Naive thymus-derived CD8-positive, alpha-beta T cell (primary cell): ENCODE data around the gene ZNF816. TPM values are rescaled to one million over a fixed set of nuclear protein-coding genes. Genes with fewer than 3 reads are reported as not detected.
"Not testable (repeated sequence)": the region's sequence is repeated elsewhere in the genome, so short reads cannot be mapped to it uniquely, and the experiment has no call there.

Experiments used
- ATAC-seq, 2 donors: fragments of 150-1000 bp; cut with Tn5 transposase in 1 of 2; sonication (Bioruptor Pico), chemical (Tn5 transposase) in 1 of 2; 1 replicate in 1 of 2; 2 replicates in 1 of 2; pipeline ENCODE4 v1.10.0; 2021; ENCODE audit warnings: mild to moderate bottlenecking in 2 of 2, moderate library complexity in 2 of 2
- POLR2A ChIA-PET: fragments of 350-600 bp; sonication (Branson Sonifier 250); formaldehyde crosslinking; loops from one replicate; lab custom pipeline; 2021; ENCODE audit warnings: antibody characterized with exemption; lab: Charles Lee
- DNase-seq, 10 donors: peaks; one replicate each; pipeline versions ENCODE4 v3.0.0 to v3.0.0-alpha.2; 2020 to 2022
- H3K27ac Mint-ChIP-seq, 10 donors: one replicate each; pipeline ENCODE4 v1.8.0; 2020 to 2022; ENCODE audit warnings: mild to moderate bottlenecking in 10 of 10, mixed read lengths in 10 of 10, moderate library complexity in 4 of 10, inconsistent platforms in 1 of 10
- H3K27me3 Mint-ChIP-seq, 5 donors: one replicate each; pipeline ENCODE4 v1.8.0; 2021 to 2022; ENCODE audit warnings: mixed read lengths in 5 of 5
- H3K36me3 Mint-ChIP-seq, 3 donors: one replicate each; pipeline ENCODE4 v1.8.0; 2020 to 2022; ENCODE audit warnings: mixed read lengths in 3 of 3, mild to moderate bottlenecking in 2 of 3, inconsistent platforms in 1 of 3
- H3K4me1 Mint-ChIP-seq, 4 donors: one replicate each; pipeline ENCODE4 v1.8.0; 2021 to 2022; ENCODE audit warnings: mixed read lengths in 4 of 4
- H3K4me3 Mint-ChIP-seq, 10 donors: one replicate each; pipeline ENCODE4 v1.8.0; 2020 to 2022; ENCODE audit warnings: mild to moderate bottlenecking in 10 of 10, mixed read lengths in 10 of 10, moderate library complexity in 6 of 10, inconsistent platforms in 1 of 10
- H3K9me3 Mint-ChIP-seq, 9 donors: one replicate each; pipeline ENCODE4 v1.8.0; 2020 to 2022; ENCODE audit warnings: mixed read lengths in 9 of 9, mild to moderate bottlenecking in 3 of 9, inconsistent platforms in 1 of 9, moderate library complexity in 1 of 9
- polyA plus RNA-seq, 3 donors: library from polyadenylated mRNA; unstranded; fragments of 300-500 nt; fragmentation: Illumina TruSeq; gene quantifications; one replicate each; pipeline ENCODE4 v1.2.3, GENCODE V29; 2021
- total RNA-seq, 8 experiments: library from RNA in 2 of 8; stranded (reverse) in 2 of 8; gene quantifications; one replicate each; pipeline ENCODE4 v1.2.3 and lab custom pipeline; 2021 to 2026

The ZNF816 gene
- total and polyA plus RNA-seq, 5 experiments from 2014 or later = 5.0 to 21.6 (median 15.4) TPM

DNA sequence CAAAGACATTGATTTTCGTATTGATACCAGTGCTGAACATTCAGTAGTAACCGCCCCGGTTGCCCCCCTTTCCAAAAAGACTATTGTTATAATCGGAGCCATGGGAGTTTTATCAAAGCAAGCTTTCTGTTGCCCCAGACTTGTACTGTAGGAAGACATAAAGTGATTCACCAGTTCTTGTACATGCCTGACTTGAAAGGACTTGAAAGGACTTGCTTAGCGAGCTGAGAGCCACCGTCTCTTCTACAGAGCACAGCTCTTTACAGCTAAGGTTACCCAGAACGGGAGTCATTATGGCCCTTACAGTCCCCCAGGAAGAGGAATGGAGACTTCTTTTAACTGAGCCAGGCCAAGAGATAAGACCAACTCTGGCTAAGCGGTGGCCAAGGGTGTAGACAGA lies 5.1 kb downstream of the ZNF816 start:
- DNase-seq (no peak), ATAC-seq (no peak)
- Mint-ChIP-seq H3K4me3 (peak overlapping the region in 1 of 10 donors; percentile 38), H3K36me3 (peaks cover 65 to 86% (median 79%) of the 10 kb centered on the region in 3 donors), H3K9me3 (peaks cover 13 to 89% (median 34%) of the 10 kb centered on the region in 9 donors), H3K4me1 (peaks cover 3 to 21% (median 13%) of the 10 kb centered on the region in 4 donors), H3K27ac (no peak overlapping the region), H3K27me3 (no peaks in the 10 kb centered on the region)
- POLR2A ChIA-PET = no interaction called here

DNA sequence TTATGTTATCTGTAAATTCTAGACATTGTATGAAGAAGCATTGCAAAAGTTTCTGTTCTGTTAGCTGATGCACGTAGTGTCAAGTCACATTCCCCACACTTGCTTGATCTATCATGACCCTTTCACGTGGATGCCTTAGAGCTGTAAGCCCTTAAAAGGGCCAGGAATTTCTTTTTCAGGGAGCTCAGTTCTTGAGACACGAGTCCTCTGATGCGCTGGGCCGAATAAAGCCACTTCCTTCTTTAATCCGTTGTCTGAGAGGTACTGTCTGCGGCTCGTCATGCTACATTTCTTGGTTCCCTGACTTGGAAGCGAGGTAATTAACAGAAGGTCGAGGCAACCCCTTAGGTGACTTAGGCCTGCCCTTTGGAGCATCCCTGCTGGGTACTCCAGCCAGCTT lies 5.8 kb downstream of the ZNF816 start:
- POLR2A ChIA-PET = interaction anchor here (1.4 kb wide), 1 partner anchor 14 kb away, joined by 3 read pairs; no protein-coding TSS in a partner anchor
- peaks cover 71 to 93% (median 86%) of the 10 kb centered on the region in 3 donors for H3K36me3 Mint-ChIP-seq
- peaks cover 13 to 95% (median 40%) of the 10 kb centered on the region in 9 donors for H3K9me3 Mint-ChIP-seq
- H3K27ac Mint-ChIP-seq = no peak overlapping the region
- no peak for ATAC-seq
- no peaks in the 10 kb centered on the region for H3K27me3 Mint-ChIP-seq
- H3K4me3 Mint-ChIP-seq = no peak overlapping the region
- H3K4me1 Mint-ChIP-seq = peaks cover 0 to 15% (median 9%) of the 10 kb centered on the region in 4 donors
- no peak for DNase-seq

DNA sequence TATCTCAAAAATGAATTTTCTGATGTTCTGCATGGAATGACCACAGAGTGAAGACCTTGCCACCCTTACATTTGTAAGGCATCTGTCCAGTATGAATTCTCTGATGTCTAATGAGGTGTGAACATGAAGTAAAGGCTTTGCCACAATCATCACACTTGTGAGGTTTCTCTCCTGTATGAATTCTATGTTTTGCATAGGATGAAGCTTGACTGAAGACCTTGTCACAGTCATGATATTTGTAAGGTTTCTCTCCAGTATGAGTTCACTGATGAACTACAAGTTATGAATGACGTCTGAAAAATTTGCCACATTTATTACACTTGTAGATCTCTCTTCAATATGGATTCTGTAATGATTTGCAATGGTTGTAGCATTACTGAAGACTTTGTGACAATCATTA lies 13.3 kb downstream of the ZNF816 start:
- H3K27me3 Mint-ChIP-seq = no peaks in the 10 kb centered on the region
- ATAC-seq = no peak
- peaks cover 39 to 63% (median 44%) of the 10 kb centered on the region in 3 donors for H3K36me3 Mint-ChIP-seq
- H3K4me3 Mint-ChIP-seq = no peak overlapping the region
- POLR2A ChIA-PET = no interaction called here
- H3K27ac Mint-ChIP-seq = no peak overlapping the region
- no peaks in the 10 kb centered on the region for H3K4me1 Mint-ChIP-seq
- DNase-seq = no peak
- H3K9me3 Mint-ChIP-seq = peaks cover 0 to 93% (median 40%) of the 10 kb centered on the region in 9 donors

DNA sequence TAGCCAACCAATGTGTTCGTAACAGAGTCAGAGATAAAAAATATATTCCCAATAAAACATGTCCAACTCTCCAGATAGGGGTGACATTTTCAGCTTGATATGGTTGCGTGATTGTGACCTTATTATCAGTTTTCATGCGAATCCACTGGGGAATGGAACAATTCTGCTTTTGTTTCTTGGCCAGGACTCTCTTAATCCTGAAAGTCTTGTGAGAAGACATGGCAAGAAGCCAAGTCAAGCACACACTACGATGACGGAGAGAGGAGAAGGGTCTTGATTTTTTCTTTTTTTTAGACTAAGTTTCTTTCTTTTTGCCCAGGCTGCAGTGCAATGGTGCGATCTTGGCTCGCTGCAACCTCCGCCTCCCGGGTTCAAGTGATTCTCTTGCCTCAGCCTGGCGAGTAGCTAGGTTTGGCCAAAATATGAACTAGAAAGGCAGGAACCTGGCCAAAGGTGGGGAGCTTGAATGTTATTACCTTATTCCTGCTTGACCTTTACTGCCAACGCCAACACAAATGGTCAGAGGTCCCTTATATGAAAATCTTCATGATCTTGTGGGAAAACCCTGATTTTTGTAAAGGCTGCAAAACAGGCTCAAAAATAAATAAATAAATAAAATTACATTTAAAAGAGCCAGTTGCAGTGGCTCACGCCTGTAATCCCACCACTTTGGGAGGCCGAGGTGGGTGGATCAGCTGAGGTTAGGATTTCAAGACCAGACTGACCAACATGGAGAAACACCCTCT lies 14.5 kb downstream of the ZNF816 start:
- Mint-ChIP-seq H3K27ac (no peak overlapping the region), H3K27me3 (no peaks in the 10 kb centered on the region), H3K4me1 (no peaks in the 10 kb centered on the region), H3K9me3 (peaks cover 0 to 88% (median 37%) of the 10 kb centered on the region in 9 donors), H3K4me3 (no peak overlapping the region), H3K36me3 (peaks cover 35 to 58% (median 36%) of the 10 kb centered on the region in 3 donors)
- POLR2A ChIA-PET = no interaction called here
- DNase-seq = no peak
- no peak for ATAC-seq

DNA sequence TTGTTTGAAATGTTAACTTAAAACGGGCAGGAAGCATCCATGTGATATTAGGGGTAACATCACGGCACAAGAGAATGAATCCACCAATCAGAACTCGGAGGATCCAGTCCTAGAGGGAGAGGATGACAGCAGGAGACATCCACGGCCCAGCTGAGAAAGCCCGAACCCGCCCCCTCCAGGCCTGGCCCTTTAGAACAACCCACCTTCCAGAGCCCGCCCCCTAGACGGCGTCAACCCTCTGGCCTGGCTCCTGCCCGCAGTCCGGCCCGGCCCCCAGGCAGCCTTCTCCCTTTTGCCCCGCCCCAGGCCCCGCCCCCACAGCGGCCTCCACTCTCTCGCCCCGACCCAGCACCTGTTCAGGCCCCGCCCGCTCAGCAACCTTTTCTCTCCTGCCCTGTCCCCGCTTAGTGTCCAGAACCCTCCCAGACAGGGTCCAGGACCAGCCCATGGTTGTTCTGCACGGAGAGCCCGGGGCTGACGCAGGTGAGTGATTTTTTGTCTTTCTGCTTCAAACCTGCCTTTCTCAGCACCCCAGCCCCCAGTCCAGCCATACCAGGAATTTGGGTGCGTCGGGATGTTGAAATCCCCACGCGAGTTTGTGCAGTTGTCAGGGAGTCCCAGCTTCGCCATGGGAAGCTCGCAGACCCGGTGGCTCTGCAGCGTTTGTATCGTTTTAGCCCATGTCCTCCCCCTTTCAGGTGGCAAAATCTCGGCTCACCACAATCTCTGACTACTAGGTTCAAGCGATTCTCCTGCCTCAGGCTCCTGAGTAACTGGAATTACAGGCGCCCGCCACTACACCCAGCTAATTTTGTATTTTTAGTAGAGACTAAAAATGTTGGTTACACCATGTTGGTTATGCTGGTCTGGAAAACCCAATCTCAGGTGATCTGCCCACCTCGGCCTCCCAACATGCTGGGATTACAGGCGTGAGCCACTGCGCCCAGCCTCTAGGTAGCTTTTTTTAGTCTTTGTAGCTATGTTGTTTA lies 16.1 kb downstream of the ZNF816 start:
- Mint-ChIP-seq H3K9me3 (peaks cover 1 to 80% (median 28%) of the 10 kb centered on the region in 9 donors), H3K36me3 (peaks cover 21 to 49% (median 27%) of the 10 kb centered on the region in 3 donors), H3K4me1 (peaks cover 5 to 9% (median 6%) of the 10 kb centered on the region in 4 donors), H3K27ac (peak overlapping the region in 1 of 10 donors; percentile 25), H3K4me3 (no peak overlapping the region), H3K27me3 (peaks cover 0 to 3% (median 0%) of the 10 kb centered on the region in 5 donors)
- ATAC-seq (no peak), DNase-seq (no peak)
- POLR2A ChIA-PET = interaction anchor here (1.9 kb wide), 1 partner anchor 16 kb away, joined by 6 read pairs; the partner anchor contains the start of gene ZNF816

DNA sequence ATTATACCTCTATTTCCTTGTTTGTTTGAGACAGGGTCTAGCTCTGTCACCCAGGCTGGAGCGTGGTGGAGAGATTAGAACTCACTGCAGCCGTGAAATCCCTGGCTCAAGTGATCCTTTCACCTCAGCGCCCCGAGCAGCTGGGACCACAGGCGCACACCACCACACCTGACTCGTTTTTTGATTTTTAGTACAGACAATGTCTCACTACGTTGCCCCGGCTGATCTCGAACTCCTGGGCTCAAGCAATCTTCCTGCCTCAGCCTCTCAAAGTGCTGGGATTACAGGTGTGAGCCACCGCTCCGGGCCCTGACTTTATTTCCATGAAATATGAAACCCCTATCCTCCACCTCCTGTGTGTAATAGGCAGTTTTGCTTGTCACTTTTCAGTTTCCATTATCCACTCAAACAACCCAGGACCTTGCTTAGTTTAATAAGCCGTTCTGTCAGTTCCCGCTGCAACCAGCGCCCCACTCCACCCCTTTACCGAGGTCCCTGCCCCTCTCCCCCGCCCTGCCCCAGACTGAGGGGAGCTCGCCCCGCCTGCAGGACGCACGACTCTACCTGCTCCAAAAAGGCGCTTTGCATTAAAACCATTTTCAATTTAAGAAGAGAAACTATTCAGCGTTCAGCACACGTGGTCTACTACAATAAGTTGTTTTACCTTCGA lies 16.9 kb downstream of the ZNF816 start:
- POLR2A ChIA-PET = interaction anchor here (1.9 kb wide), 1 partner anchor 17 kb away, joined by 6 read pairs; the partner anchor contains the start of gene ZNF816
- H3K27me3 Mint-ChIP-seq = peaks cover 0 to 7% (median 0%) of the 10 kb centered on the region in 5 donors
- DNase-seq (no peak), ATAC-seq (no peak)
- peaks cover 11 to 17% (median 13%) of the 10 kb centered on the region in 4 donors for H3K4me1 Mint-ChIP-seq
- H3K9me3 Mint-ChIP-seq = peaks cover 3 to 76% (median 25%) of the 10 kb centered on the region in 9 donors
- H3K4me3 Mint-ChIP-seq = no peak overlapping the region
- H3K27ac Mint-ChIP-seq = peak overlapping the region in 1 of 10 donors; percentile 25
- H3K36me3 Mint-ChIP-seq = peaks cover 17 to 48% (median 25%) of the 10 kb centered on the region in 3 donors

DNA sequence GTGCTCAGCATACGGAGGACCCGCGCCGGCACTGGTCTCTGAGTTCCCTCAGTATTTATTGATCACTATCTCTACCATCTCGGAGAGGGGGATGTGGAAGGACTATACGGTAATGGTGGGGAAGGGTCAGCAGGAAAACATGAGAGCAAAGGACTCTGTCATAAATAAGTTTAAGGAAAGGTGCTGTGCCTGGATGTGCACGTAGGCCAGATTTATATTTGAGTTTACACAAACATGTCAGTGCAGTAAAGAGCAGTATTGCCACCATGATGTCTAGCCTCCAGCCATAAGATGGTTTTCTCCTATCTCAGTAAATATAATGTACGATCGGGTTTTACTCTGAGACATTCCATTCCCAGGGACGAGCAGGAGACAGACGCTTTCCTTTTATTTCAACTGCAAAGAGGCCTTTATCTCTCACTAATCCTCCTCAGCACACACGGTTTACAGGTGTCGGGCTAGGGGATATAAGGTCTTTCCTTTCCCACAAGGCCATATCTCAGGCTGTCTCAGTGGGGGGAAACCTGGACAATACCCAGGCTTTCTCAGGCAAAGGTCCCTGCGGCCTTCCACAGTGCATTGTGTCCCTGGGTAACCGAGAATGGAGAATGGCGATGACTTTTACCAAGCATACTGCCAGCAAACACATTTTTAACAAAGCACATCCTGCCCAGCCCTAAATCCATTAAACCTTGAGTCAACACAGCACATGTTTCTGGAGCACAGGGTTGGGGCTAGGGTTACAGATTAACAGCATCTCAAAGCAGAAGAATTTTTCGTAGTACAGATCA lies 17.8 kb downstream of the ZNF816 start:
- H3K27ac Mint-ChIP-seq, POLR2A ChIA-PET, ATAC-seq, DNase-seq, H3K27me3 Mint-ChIP-seq: not testable (repeated sequence)
- peaks cover 1 to 70% (median 16%) of the 10 kb centered on the region in 9 donors for H3K9me3 Mint-ChIP-seq
- peaks cover 8 to 42% (median 16%) of the 10 kb centered on the region in 3 donors for H3K36me3 Mint-ChIP-seq
- peaks cover 11 to 20% (median 14%) of the 10 kb centered on the region in 4 donors for H3K4me1 Mint-ChIP-seq
- H3K4me3 Mint-ChIP-seq = peak overlapping the region in 5 of 10 donors; percentile 10 to 59 (median 26)

DNA sequence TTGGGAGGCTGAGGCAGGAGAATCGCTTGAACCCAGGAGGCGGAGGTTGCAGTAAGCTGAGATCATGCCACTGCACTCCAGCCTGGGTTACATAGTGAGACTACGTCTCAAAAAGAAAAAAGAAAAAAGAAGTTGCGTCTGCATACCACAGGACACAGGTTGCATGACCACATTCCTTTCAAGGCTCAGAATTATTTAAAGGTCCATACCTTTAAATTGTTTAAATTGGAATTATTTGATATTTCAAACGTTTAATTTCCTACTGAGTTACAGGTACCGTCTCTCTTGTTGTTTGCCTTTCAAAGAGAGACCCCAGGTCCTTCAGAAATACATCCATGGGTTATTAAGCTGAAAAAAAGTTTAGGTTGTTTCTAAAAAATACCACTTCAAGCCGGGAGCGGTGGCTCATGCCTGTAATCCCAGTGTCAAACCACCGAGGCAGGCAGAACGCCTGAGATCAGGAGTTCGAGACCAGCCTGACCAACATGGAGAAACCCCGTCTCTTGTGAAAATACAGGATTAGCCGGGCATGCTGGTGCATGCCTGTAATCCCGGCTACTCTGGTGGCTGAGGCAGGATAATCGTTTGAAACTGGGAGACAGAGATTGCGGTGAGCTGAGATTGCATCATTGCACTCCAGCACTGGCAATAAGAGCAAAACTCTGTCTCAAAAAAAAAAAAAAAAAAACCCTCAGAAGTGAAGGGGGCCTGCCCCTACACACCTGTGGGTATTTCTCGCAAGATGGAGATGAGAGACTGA lies 18.6 kb downstream of the ZNF816 start:
- H3K4me3 Mint-ChIP-seq = peak overlapping the region in 4 of 10 donors; percentile 4 to 95 (median 57)
- no peak for DNase-seq
- POLR2A ChIA-PET = no interaction called here
- peaks cover 11 to 23% (median 15%) of the 10 kb centered on the region in 4 donors for H3K4me1 Mint-ChIP-seq
- H3K9me3 Mint-ChIP-seq = peaks cover 0 to 67% (median 10%) of the 10 kb centered on the region in 9 donors
- ATAC-seq = no peak
- H3K36me3 Mint-ChIP-seq = peaks cover 9 to 39% (median 13%) of the 10 kb centered on the region in 3 donors
- H3K27ac Mint-ChIP-seq = no peak overlapping the region
- peaks cover 0 to 7% (median 0%) of the 10 kb centered on the region in 5 donors for H3K27me3 Mint-ChIP-seq

DNA sequence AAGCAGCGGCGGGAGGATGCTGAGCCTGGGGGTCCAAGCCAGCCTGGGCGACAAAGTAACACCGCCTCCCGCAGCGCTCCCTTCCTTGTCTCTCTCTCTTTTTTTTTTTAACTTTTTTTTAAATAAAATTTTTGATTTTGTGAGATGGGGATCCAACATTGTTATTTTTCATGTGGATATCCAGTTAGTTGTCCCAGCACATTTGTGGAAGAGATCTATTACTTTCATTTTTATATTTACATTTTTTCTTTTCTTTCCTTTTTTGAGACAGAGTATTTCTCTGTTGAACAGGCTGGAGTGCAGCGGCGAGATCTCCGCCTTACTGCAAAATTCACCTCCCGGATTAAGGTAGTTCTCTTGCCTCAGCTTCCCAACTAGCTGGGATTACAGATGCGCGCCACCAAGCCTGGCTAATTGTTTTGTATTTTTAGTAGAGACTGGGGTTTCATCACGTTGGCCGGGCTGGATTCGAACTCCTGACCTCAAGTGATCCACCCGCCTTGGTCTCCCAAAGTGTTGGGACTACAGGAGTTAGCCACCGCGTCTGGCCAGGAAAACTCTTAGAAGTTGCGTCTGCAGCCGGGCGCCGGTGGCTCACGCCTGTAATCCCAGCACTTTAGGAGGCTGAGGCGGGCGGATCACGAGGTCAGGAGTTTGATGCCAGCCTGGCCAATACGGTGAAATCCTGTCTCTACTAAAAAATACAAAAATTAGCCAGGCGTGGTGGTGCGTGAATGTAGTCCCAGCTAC lies 19.4 kb downstream of the ZNF816 start:
- Mint-ChIP-seq H3K36me3 (peaks cover 13 to 46% (median 20%) of the 10 kb centered on the region in 3 donors), H3K27me3 (peaks cover 0 to 7% (median 0%) of the 10 kb centered on the region in 5 donors), H3K27ac (peak overlapping the region in 6 of 10 donors; percentile 15 to 96 (median 94)), H3K9me3 (peaks cover 0 to 71% (median 17%) of the 10 kb centered on the region in 9 donors), H3K4me3 (peak overlapping the region; percentile 85 to 97 (median 94)), H3K4me1 (peaks cover 11 to 31% (median 20%) of the 10 kb centered on the region in 4 donors)
- DNase-seq (no peak), ATAC-seq (no peak)
- POLR2A ChIA-PET = interaction anchor here (1.1 kb wide), 2 partner anchors 13 to 19 kb away, joined by 3 to 4 read pairs; partner anchors contain the start of gene ZNF816
